Activated CD4-positive, CD25-positive, alpha-beta regulatory T cell treated with anti-CD3 and anti-CD28 coated beads, Interleukin-2, amount 50 U/mL, for 24 hours (primary cell): ENCODE results near the gene SPATA21.

Source experiments
- ATAC-seq, 2 donors: fragments of 150-1000 bp; cut with Tn5 transposase; one replicate each; pipeline ENCODE4 v1.10.0; 2021; ENCODE audit warnings: mild to moderate bottlenecking in 1 of 2, moderate library complexity in 1 of 2

SPATA21 gene

GRCh38 chr1:16418823-16419425 is 18.3 kb downstream of the SPATA21 start:
- no peak for ATAC-seq

- no peak for ATAC-seq
These were observed 24.0 kb downstream of the SPATA21 start for GRCh38 chr1:16413191-16413590.

GRCh38 chr1:16410803-16411202 is 26.4 kb downstream of the SPATA21 start:
- ATAC-seq, result no peak

- ATAC-seq, result peak in 1 of 2 donors; percentile 18
These were observed 27.6 kb downstream of the SPATA21 start for GRCh38 chr1:16409536-16410152.

- no peak for ATAC-seq
These were observed 30.4 kb downstream of the SPATA21 start for GRCh38 chr1:16406868-16407267.

GRCh38 chr1:16405441-16405840 is 31.8 kb downstream of the SPATA21 start:
- ATAC-seq, result no peak

GRCh38 chr1:16402742-16403141 is 34.5 kb downstream of the SPATA21 start:
- no peak for ATAC-seq

GRCh38 chr1:16398371-16398953 is 38.8 kb downstream of the SPATA21 start:
- ATAC-seq, result no peak

GRCh38 chr1:16397120-16397519 is 40.1 kb downstream of the SPATA21 start:
- ATAC-seq, result no peak

- ATAC-seq, result no peak
These were observed 40.6 kb downstream of the SPATA21 start for GRCh38 chr1:16396591-16396990.

GRCh38 chr1:16394977-16395376 is 42.2 kb downstream of the SPATA21 start:
- no peak for ATAC-seq

GRCh38 chr1:16393570-16394521 is 43.4 kb downstream of the SPATA21 start:
- ATAC-seq, result no peak

- ATAC-seq, result no peak
These were observed 44.3 kb downstream of the SPATA21 start for GRCh38 chr1:16392740-16393569.

GRCh38 chr1:16391411-16391810 is 45.8 kb downstream of the SPATA21 start:
- no peak for ATAC-seq

GRCh38 chr1:16387201-16388188 is 49.7 kb downstream of the SPATA21 start:
- peak; percentile 33 to 37 for ATAC-seq

- peak in 1 of 2 donors; percentile 38 for ATAC-seq
These were observed 50.6 kb downstream of the SPATA21 start for GRCh38 chr1:16386454-16387113.

GRCh38 chr1:16385659-16386453 is 51.4 kb downstream of the SPATA21 start:
- no peak for ATAC-seq

- ATAC-seq, result no peak
These were observed 53.3 kb downstream of the SPATA21 start for GRCh38 chr1:16383888-16384287.

GRCh38 chr1:16380868-16381267 is 56.4 kb downstream of the SPATA21 start:
- no peak for ATAC-seq

GRCh38 chr1:16378443-16378842 is 58.8 kb downstream of the SPATA21 start:
- ATAC-seq, result no peak
